SU-DHL-6 (cell line): ENCODE data around the gene ATP2B1.

Experiments
- H2AFZ ChIP-seq: fragments of 200-600 bp; sonication (generic); 2 replicates; pipeline ENCODE4 v1.6.1; 2014; ENCODE audit warnings: low read depth, mild to moderate bottlenecking, moderate library complexity, mixed read lengths, antibody characterized with exemption, low read length; ENCODE audit not compliant: severe bottlenecking
- H3F3A ChIP-seq: fragments of 200-600 bp; shearing (Covaris generic); 2 replicates; pipeline ENCODE4 v1.6.0; 2016; ENCODE audit warnings: antibody characterized with exemption, mild to moderate bottlenecking; ENCODE audit not compliant: insufficient read depth
- H3K27ac ChIP-seq: fragments of 200-600 bp; sonication (generic); 2 replicates; pipeline ENCODE4 v1.5.1; 2016; ENCODE audit warnings: low read depth, mild to moderate bottlenecking, low read length, moderate library complexity, mixed read lengths
- H3K27me3 ChIP-seq: fragments of 200-600 bp; sonication (generic), shearing (Covaris generic); 2 replicates; pipeline ENCODE4 v1.6.0; 2014; ENCODE audit warnings: mild to moderate bottlenecking, low read length
- H3K36me3 ChIP-seq: fragments of 200-600 bp; sonication (generic); 2 replicates; pipeline ENCODE4 v1.6.1; 2014; ENCODE audit warnings: mild to moderate bottlenecking, low read length, mixed read lengths
- H3K4me2 ChIP-seq: fragments of 300-600, 200-600 bp; shearing (Covaris generic), sonication (generic); 2 replicates; pipeline ENCODE4 v1.6.0; 2014; ENCODE audit warnings: low read length, low read depth, mild to moderate bottlenecking; ENCODE audit not compliant: poor library complexity, severe bottlenecking
- H3K4me3 ChIP-seq: fragments of 200-600 bp; sonication (generic); 2 replicates; pipeline ENCODE4 v1.5.1; 2014; ENCODE audit warnings: antibody characterized with exemption, low read length, mild to moderate bottlenecking, mixed read lengths; ENCODE audit not compliant: insufficient read depth, poor library complexity, severe bottlenecking
- H3K79me2 ChIP-seq: fragments of 200-600 bp; sonication (generic); 2 replicates; pipeline ENCODE4 v1.6.1; 2014; ENCODE audit warnings: mild to moderate bottlenecking, low read length, moderate library complexity; ENCODE audit not compliant: insufficient read depth
- H3K9ac ChIP-seq: fragments of 200-600 bp; sonication (generic); 2 replicates; pipeline ENCODE4 v1.7.0; 2014; ENCODE audit warnings: mild to moderate bottlenecking, low read length
- H3K9me2 ChIP-seq: fragments of 200-600 bp; sonication (generic); replicated peaks from 2 replicates; pipeline ENCODE4 v1.6.1; 2014; ENCODE audit warnings: low read length; ENCODE audit not compliant: insufficient read depth
- H3K9me3 ChIP-seq: fragments of 200-600 bp; sonication (generic); 2 replicates; pipeline ENCODE4 v1.6.1; 2014; ENCODE audit warnings: low read length, mixed read lengths; ENCODE audit not compliant: insufficient read depth
- H4K20me1 ChIP-seq: fragments of 200-600 bp; sonication (generic); 2 replicates; pipeline ENCODE4 v1.6.1; 2014; ENCODE audit warnings: low read depth, mild to moderate bottlenecking, antibody characterized with exemption, low read length, moderate library complexity, mixed read lengths
- EZH2phosphoT487 ChIP-seq: fragments of 200-600 bp; sonication (generic), shearing (Covaris generic); conservative IDR thresholded peaks from 2 replicates; pipeline ENCODE4 v1.6.1; 2018; ENCODE audit warnings: mild to moderate bottlenecking, antibody characterized with exemption, low read length, moderate library complexity, mixed read lengths
- TF ChIP-seq, protein P1 (sequence below): fragments of 200-600 bp; sonication (generic); IDR thresholded peaks from one replicate; pipeline ENCODE4 v1.5.1; 2017; ENCODE audit warnings: antibody characterized with exemption, mild to moderate bottlenecking, low read length, moderate library complexity; ENCODE audit not compliant: insufficient read depth, poor library complexity, severe bottlenecking

ATP2B1 gene

DNA sequence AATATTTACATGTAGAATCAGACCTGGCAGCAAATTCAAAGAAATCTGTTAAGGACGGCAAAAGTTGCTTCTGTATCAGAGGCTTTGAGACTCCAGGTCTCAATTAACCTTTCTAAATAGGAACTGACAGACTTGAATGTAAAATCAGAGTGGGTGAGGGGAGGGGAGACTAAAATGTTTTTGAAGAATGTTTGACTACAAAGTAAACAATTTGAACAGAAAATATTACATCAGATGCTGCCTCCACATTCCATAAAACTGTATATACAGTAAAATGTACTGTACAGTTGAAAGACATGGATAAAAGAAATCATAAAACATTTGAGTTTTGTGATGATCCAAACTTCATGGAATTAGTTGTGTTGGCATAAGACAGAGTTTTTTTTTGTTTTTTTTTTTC, 133.3 kb downstream of the ATP2B1 start:
- Histone ChIP-seq H3K27ac (no peak overlapping the region), H3K9ac (no peak overlapping the region), H3K9me2 (no peaks in the 10 kb centered on the region), H3K4me2 (no peak overlapping the region), H2AFZ (no peak overlapping the region), H3K27me3 (no peaks in the 10 kb centered on the region), H3F3A (no peaks in the 10 kb centered on the region), H3K36me3 (no peaks in the 10 kb centered on the region), H4K20me1 (no peaks in the 10 kb centered on the region), H3K9me3 (no peaks in the 10 kb centered on the region), H3K79me2 (no peaks in the 10 kb centered on the region), H3K4me3 (no peak overlapping the region)
- no peak for TF ChIP-seq EZH2phosphoT487

GRCh38 chr12:89574736-89575208, 133.9 kb downstream of the ATP2B1 start:
- H3K9me2 ChIP-seq = no peaks in the 10 kb centered on the region
- no peaks in the 10 kb centered on the region for H4K20me1 ChIP-seq
- no peaks in the 10 kb centered on the region for H3K79me2 ChIP-seq
- no peaks in the 10 kb centered on the region for H3F3A ChIP-seq
- no peaks in the 10 kb centered on the region for H3K9me3 ChIP-seq
- H3K4me3 ChIP-seq = no peak overlapping the region
- no peak overlapping the region for H3K27ac ChIP-seq
- no peaks in the 10 kb centered on the region for H3K36me3 ChIP-seq
- no peak overlapping the region for H3K9ac ChIP-seq
- no peak overlapping the region for H3K4me2 ChIP-seq
- H2AFZ ChIP-seq = no peak overlapping the region
- TF ChIP-seq EZH2phosphoT487 = no peak
- no peaks in the 10 kb centered on the region for H3K27me3 ChIP-seq

DNA sequence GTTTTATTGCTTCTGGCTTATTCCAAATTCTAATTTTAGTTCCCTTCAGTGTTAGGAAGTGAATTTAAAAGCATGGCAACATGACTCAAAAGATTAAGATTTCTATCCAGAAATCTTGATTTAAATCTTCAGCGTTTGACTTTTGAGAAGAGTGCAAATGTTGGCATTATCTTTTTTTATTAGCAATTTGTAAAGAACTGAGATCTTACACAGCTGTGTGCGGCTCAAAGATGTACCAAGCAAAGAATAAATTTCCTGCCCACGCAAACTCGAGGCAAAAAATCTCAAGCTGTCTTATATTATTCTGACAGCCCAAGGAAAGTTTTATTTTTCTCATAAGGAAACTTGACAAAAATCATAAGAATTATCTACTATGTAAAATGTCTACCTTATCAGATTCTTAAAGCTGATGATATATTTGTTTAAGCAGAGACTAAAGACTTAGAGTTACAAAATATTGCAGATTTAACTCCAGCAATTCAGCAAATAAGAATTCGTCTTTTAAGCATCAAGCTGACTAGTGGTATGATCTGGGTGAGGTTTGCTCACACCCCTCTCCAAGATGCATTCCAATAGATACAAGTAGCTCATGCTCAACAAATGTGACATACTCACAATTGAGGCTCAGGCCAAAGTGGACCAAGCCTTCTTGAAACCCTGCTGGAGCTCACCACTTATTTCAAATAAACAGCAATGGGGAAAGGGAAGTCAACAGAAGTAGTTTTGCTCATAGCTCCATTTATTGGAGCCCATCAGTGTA, 135.4 kb downstream of the ATP2B1 start:
- H3K27me3 ChIP-seq = no peaks in the 10 kb centered on the region
- no peaks in the 10 kb centered on the region for H3K9me3 ChIP-seq
- no peak overlapping the region for H2AFZ ChIP-seq
- no peak for TF ChIP-seq EZH2phosphoT487
- TF ChIP-seq, protein P1, sequence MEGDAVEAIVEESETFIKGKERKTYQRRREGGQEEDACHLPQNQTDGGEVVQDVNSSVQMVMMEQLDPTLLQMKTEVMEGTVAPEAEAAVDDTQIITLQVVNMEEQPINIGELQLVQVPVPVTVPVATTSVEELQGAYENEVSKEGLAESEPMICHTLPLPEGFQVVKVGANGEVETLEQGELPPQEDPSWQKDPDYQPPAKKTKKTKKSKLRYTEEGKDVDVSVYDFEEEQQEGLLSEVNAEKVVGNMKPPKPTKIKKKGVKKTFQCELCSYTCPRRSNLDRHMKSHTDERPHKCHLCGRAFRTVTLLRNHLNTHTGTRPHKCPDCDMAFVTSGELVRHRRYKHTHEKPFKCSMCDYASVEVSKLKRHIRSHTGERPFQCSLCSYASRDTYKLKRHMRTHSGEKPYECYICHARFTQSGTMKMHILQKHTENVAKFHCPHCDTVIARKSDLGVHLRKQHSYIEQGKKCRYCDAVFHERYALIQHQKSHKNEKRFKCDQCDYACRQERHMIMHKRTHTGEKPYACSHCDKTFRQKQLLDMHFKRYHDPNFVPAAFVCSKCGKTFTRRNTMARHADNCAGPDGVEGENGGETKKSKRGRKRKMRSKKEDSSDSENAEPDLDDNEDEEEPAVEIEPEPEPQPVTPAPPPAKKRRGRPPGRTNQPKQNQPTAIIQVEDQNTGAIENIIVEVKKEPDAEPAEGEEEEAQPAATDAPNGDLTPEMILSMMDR = no peak
- no peak overlapping the region for H3K4me2 ChIP-seq
- no peaks in the 10 kb centered on the region for H3K79me2 ChIP-seq
- H3K36me3 ChIP-seq = no peaks in the 10 kb centered on the region
- H4K20me1 ChIP-seq = no peaks in the 10 kb centered on the region
- no peaks in the 10 kb centered on the region for H3K9me2 ChIP-seq
- H3K27ac ChIP-seq = no peak overlapping the region
- H3F3A ChIP-seq = no peaks in the 10 kb centered on the region
- H3K9ac ChIP-seq = no peak overlapping the region
- no peak overlapping the region for H3K4me3 ChIP-seq

GRCh38 chr12:89571491-89572195, 137.0 kb downstream of the ATP2B1 start:
- no peaks in the 10 kb centered on the region for H3K9me2 ChIP-seq
- H3K9ac ChIP-seq = no peak overlapping the region
- H3K4me2 ChIP-seq = no peak overlapping the region

More at GRCh38 chr12:89571491-89572195, 137.0 kb downstream of the ATP2B1 start:
- H3K4me3 ChIP-seq = no peak overlapping the region
- no peak overlapping the region for H2AFZ ChIP-seq
- H3F3A ChIP-seq = no peaks in the 10 kb centered on the region
- H3K9me3 ChIP-seq = no peaks in the 10 kb centered on the region
- H3K36me3 ChIP-seq = no peaks in the 10 kb centered on the region
- H3K79me2 ChIP-seq = no peaks in the 10 kb centered on the region
- H3K27me3 ChIP-seq = no peaks in the 10 kb centered on the region
- no peak overlapping the region for H3K27ac ChIP-seq
- TF ChIP-seq, protein P1 = no peak
- no peak for TF ChIP-seq EZH2phosphoT487
- no peaks in the 10 kb centered on the region for H4K20me1 ChIP-seq
